DND-41 (cell line): ENCODE data around the gene PDE4D.

Source experiments
- EZH2 ChIP-seq: IDR thresholded peaks from 3 replicates; pipeline ENCODE4 v1.6.1; 2012; ENCODE audit warnings: borderline replicate concordance, low read depth, mild to moderate bottlenecking, moderate library complexity, low read length, inconsistent platforms; ENCODE audit not compliant: severe bottlenecking
- TF ChIP-seq, protein P1 (sequence below): IDR thresholded peaks from 2 replicates; pipeline ENCODE4 v1.5.1; 2012; ENCODE audit warnings: borderline replicate concordance, low read length, moderate library complexity, mild to moderate bottlenecking; ENCODE audit not compliant: poor library complexity, severe bottlenecking; ENCODE audit errors: extremely low read depth

DNA sequence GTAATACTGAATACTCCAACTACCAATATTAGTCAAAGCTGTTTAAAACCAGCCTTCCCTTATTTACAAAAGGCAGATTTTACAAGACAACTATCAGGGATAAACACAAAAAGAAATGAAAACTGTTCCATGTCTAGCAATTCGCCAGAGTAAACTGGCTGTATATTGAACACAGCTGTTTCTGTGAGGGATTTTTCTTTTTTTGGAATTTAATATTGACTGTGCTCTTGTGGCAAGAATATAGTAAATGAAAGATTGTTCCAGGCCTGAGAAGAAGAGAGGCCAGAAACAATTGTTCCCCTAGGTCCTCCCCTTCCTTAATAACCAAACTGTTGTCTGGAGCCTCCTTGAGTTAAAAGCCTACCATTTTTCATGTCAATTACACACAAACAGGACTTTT lies 188.6 kb downstream of the PDE4D start:
- TF ChIP-seq, protein P1, sequence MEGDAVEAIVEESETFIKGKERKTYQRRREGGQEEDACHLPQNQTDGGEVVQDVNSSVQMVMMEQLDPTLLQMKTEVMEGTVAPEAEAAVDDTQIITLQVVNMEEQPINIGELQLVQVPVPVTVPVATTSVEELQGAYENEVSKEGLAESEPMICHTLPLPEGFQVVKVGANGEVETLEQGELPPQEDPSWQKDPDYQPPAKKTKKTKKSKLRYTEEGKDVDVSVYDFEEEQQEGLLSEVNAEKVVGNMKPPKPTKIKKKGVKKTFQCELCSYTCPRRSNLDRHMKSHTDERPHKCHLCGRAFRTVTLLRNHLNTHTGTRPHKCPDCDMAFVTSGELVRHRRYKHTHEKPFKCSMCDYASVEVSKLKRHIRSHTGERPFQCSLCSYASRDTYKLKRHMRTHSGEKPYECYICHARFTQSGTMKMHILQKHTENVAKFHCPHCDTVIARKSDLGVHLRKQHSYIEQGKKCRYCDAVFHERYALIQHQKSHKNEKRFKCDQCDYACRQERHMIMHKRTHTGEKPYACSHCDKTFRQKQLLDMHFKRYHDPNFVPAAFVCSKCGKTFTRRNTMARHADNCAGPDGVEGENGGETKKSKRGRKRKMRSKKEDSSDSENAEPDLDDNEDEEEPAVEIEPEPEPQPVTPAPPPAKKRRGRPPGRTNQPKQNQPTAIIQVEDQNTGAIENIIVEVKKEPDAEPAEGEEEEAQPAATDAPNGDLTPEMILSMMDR = no peak
- no peak for TF ChIP-seq EZH2
